Activated CD4-positive, alpha-beta T cell treated with anti-CD3 and anti-CD28 coated beads, Interleukin-2, amount 50 U/mL, for 4 hours (primary cell): Measurements from ENCODE around the gene LHFPL4.

Experiments
- DNase-seq, 2 experiments: peaks; one replicate each; pipeline ENCODE4 v3.0.0-alpha.2; 2020

LHFPL4 gene

GRCh38 chr3:9469986-9470385 is 83.6 kb downstream of the LHFPL4 start:
- no peak for DNase-seq

GRCh38 chr3:9468460-9468859 is 85.2 kb downstream of the LHFPL4 start:
- DNase-seq = no peak

GRCh38 chr3:9467451-9467850 is 86.2 kb downstream of the LHFPL4 start:
- DNase-seq = no peak

GRCh38 chr3:9455596-9456131 is 98.0 kb downstream of the LHFPL4 start:
- DNase-seq = no peak

- DNase-seq = no peak
Observed at GRCh38 chr3:9452417-9452816, 101.2 kb downstream of the LHFPL4 start.

- no peak for DNase-seq
Observed at GRCh38 chr3:9450991-9451390, 102.6 kb downstream of the LHFPL4 start.

GRCh38 chr3:9450126-9450525 is 103.5 kb downstream of the LHFPL4 start:
- DNase-seq = no peak

- DNase-seq = no peak
Observed at GRCh38 chr3:9448643-9449042, 105.0 kb downstream of the LHFPL4 start.
